GM21576 (cell line): ENCODE measurements around the gene PVALB.
"Not testable (repeated sequence)": the region's sequence is repeated elsewhere in the genome, so short reads cannot be mapped to it uniquely, and the experiment has no call there.

Experiments
- ATAC-seq: cut with Tn5 transposase; IDR thresholded peaks from one replicate; pipeline ENCODE4 v1.9.1; 2021; ENCODE audit warnings: mild to moderate bottlenecking, moderate library complexity; ENCODE audit not compliant: unreplicated experiment

Gene PVALB

DNA sequence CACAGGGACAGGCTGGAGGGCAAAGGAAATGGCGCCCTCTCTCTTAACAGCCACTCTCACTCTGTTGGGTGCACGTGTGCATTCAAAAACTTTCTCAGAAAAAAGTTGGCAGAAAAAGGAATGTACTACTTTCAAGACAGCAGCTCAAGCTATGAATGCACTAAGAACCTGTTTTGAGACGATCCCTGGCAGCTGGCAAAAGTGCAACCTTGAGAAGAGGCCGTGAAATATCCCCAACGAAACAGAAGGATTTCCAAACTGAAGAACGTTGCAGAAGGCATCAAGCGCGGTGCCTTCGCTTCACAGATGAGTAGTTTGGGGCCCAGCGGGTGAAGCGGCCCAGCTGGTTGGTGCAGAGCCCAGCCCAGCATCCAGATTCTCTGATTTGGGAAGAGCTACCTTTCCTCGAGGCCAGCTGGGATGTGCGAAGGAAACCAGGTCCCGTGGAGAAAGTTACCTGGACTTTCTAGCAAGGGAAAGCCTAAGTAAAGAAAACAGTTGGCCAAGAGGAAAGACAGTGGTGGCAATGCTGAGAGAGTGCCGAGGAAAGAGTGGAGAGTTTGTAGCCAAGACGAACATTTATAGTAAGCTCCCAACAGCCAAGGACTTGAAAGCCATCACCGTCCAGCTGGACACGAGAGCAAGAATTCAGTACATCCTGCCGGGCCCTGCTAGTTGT lies 57.2 kb downstream of the PVALB start:
- no peak for ATAC-seq

DNA sequence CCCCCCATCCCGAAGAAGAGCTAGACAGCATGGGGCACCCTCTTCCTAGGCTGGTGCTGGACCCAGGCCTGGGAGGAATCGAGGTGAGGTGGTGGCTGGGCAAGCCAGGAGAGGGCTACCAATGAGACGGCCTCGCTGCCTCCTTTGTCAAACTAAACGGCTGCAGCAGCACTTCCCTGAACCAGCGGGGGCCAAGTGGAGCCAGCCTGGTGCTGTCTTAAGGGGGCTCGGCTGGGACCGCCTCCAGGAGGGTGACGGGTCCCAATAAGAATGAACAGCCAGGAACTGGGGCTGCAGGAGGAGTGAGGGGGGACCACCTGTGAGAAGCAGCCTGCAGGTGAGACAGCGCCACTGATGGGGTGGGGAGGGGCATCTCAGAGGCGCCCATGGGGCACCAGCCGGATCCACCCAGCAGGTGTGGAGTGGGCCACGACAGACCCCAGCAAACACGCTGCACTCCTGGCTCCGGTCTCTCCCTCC lies 58.0 kb downstream of the PVALB start:
- ATAC-seq, result no peak

DNA sequence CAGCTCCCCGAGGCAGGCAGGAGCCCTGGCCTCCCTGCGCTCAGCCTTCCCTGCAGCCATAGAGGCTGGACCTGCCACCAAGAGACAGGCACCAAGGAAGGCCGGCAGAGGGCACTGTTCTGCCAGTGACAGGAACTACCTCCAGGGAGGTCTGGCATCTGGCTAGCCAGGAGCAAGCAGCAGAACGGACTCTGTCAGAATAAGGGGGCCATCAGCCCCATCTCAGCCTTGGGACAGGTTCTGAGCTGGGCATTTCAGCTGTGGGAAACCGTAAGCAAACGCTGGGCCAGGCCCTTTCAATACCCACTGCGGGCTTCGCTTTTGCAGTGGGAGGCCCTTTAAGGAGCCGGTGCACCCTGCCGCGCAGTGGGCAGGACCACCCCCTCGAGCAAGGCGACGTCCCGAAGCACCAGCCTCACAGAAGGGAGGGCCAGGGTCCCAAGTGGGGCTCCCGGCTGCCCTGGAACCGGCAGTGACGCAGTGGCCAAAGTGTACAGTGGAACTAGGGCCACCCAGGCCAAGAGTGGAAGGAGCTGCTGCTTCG lies 59.1 kb downstream of the PVALB start:
- ATAC-seq, result no peak

DNA sequence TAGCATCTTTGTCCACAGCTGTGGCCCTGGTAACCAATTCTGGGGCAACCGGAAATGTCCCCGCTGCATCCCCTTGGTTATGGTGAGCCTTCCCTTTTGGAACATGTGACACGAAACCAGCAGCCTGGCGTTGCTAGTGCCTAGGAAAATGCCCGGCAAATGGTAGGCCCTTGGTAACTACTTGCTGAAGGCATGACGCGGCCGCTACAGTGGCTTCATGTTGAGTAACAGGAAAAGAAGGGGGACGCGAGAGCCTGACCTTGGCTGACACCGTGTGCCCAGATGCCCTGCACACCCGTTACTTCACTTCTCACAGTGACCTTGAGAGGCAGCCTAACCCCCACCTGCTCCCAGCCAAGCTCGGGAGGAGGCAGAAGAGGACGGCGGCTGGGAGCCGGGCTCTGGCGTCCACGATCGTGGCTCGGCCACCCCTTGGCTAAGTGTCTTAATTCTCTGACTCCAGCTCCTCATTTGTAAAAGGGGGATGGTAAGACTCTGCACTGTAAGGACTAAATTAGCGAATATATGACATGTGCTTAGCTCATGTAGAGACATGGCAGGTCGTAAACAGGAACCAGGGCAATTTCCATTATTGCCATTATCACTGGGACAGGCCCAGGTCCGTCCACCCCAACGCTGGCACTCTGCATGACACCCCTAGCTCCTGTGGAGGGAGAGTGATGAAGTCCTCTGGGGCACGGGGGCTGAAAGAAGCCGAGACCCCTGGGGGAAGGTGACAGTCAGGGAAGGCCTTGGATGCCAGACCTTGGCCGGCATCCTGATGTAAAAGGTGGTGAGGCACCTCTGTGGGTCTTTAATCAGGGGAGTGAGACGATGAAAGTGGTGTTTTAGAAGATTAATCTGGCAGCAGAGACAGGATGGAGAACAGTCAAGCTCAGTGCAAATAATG lies 59.8 kb downstream of the PVALB start:
- no peak for ATAC-seq

DNA sequence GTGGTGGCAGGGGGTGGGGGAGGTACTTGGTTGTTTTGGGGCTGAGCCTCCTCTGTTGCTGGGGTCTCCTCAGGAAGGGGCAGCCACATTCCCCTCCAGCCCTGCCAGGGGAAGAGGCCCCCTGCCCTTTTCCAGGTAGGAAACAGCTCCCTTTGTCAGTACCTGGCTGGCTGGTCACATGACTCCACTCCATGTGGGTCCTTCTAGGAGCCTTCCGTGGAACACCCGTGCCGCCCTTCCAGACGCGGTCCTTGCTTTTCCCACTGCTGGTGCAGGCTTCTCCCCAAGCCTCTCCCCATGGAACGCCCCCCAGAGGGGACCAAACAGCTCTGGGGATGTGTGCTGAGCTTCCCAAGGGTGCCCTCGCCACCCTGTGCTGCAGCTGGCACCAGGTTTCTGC lies 60.8 kb downstream of the PVALB start:
- ATAC-seq, result no peak

DNA sequence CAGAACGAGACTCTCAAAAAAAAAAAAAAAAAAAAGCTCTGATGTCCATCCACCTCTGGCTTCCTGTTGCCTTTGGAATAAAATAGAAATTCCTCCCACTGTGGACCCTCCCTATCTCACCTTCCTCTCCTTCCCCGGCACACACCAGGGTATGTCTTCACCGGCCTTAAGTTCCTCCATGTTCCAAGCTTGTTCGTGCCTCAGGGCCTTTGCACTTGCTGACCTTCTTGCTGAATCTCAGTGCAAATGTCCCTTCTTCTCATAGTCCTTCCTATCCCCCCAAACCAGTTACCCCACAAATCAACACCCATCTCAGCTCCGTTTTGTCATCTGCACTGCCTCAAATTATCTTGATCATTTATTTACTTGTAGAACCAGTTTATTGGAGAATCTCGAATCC lies 61.5 kb downstream of the PVALB start:
- no peak for ATAC-seq

DNA sequence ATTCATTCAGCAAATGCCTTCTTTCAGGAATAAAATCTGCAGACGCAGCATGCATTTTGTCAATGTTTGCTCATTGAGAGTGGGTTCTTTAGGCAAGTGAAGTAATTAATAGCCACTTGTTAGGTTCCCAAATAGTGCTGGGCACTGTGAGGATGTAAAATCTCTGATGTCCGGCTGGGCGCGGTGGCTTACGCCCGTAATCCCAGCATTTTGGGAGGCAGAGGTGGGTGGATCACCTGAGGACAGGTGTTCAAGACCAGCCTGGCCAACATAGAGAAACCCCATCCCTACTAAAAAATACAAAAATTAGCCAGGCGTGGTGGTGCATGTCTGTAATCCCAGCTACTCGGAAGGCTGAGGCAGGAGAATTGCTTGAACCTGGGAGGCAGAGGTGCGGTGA lies 62.0 kb downstream of the PVALB start:
- ATAC-seq, result not testable (repeated sequence)

DNA sequence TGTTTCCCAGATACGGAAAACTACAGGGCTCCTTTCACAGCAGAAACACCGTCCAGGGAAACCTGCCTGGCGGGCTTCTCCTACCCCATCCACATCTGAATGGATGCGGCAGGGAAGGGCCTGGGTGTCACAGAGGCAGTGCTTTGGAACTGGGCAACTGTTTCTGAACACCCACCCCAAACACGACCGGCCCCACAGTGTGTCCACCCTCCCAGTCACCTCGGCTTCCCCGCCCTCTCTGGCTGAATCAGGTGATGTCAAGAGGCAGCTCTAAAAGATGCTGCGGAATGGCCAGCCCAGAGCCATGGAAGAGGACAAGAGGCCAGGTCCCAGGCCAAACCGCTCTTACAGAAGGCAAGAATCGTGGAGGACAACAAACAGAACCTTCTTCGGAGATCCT lies 62.9 kb downstream of the PVALB start:
- ATAC-seq, result no peak

DNA sequence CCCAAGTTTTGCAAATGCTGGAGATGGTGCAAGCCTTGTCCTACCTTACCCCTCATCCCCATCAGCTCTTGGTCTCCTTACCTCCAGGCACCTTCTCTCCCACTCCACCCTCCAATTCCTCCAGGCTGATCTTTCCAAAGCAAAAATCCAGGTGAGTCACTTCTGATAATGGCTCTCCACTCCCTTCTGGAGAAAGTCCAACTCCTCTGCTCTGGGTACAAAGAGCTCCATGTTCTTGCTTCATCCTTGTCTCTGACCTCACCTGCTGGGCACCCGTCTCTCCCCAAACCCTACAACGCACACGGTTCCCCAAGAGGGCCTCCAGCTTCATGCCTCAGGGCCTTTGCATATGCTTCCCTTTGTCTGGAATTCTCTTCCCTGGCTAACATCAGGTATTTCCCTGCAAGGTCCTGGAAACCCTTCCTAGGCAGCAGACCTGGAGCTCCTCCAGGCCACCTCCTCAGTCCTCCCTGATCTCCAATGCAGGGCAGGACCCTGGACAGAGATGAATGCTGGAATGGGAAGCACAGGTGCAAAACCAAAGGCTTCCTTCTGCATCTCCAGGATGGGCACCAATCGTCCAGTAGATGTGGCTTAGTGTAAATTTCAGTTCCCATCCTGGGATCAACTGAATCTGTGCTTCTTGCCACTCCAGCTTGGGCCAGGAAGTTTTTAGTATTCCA lies 63.6 kb downstream of the PVALB start:
- no peak for ATAC-seq
